HG03469 (cell line): Measurements from ENCODE around the gene RORB.

Experiments
- ATAC-seq: cut with Tn5 transposase; IDR thresholded peaks from one replicate; pipeline ENCODE4 v1.9.1; 2021; ENCODE audit warnings: mild to moderate bottlenecking, moderate library complexity, moderate number of reproducible peaks; ENCODE audit not compliant: unreplicated experiment

Gene RORB

GRCh38 chr9:74496819-74497747 is at the start of gene RORB:
TSS of gene RORB (plus strand) at chr9:74497335. CDS start at chr9:74497977, 642 bp downstream.
- ATAC-seq: peak; percentile 91

DNA sequence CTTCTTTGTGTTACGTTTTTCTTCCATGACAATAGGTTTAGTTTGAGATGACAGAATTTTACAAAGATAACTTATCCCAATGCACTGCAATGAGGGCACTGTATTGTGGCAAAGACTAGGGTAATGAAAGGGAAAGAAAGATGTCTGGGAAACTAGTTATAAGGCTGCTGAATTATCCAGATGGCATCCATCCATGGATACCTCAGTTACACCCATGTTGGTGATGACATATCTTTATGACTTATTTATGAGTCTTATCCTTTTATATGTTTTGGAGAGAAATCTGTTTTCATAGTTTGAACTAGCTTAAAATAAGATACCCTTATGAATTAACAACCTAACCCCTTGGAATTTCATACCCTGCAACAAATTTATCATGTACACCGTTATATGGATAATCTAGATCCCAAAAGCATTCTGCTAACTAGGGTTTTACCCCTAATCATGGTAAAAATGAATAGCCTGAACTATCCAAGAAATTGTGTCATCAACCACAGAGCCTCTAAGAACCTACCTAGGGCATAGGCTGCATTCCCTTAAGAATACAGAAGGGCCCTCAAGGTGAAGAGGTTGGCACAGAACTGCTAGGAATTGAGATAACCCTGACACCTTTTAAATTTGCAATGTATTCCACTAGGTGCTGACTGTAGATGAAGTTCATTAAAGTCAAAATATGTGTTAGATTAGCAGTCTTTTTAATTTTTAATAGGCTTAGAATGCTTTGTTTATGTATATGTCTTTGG is 49.5 kb upstream of the RORB start:
- ATAC-seq: no peak

- ATAC-seq: no peak
Measured at GRCh38 chr9:74449060-74449459, 48.1 kb upstream of the RORB start.

DNA sequence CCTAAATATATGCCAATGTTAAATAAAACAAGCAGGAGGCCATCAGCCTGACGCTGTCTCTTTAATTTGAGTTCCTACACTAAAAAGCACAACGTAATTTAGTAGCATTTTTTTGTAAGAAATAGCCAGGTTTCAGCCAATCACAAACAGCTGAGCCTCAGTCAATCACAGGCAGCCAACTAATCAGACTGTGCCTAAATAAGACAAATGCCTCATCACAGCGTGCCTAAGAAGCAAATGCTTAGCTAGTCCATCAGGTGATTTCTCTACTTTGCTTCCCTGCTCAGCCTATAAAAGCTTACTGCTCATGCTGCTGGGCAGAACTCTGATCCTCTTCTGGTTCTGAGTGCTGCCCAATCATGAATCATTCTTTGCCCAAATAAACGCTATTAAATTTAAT is 38.3 kb upstream of the RORB start:
- ATAC-seq: no peak

DNA sequence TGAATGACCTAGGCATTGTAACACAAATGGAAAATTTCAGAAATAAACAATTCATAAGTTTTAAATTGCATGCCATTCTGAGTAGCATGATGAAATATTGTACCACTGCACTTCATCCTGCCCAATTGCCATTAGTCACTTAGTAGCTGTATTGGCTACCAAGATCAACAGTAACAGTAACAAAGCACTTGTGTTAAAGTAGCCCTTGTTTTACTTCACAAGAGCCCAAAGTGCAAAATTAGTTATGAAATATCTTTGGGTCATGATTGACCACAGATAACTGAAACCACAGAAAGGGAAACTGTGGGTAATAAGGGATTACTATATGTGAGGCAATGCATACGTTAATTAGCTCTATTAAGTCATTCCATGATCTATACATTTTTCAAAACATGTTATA is 33.3 kb upstream of the RORB start:
- no peak for ATAC-seq

GRCh38 chr9:74478606-74479005 is 18.5 kb upstream of the RORB start:
- ATAC-seq: no peak

DNA sequence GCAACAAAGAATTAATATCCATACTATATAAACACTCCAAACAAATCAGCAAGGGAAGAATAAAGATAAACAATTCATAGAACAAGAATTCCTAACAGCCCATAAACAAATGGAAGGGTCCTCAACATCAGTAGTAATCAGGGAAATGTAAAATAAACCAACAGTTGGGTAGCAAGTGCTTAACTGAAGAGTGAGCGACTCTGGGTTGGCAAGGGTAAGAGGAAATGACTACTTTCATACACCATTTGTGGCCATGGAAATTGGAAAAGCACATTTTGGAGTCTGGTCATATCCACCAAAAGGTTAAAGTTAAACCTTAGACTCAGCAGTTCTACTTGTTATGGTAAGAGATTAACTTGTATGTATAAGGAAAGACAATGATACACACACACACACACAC is 17.4 kb upstream of the RORB start:
- ATAC-seq: no peak

DNA sequence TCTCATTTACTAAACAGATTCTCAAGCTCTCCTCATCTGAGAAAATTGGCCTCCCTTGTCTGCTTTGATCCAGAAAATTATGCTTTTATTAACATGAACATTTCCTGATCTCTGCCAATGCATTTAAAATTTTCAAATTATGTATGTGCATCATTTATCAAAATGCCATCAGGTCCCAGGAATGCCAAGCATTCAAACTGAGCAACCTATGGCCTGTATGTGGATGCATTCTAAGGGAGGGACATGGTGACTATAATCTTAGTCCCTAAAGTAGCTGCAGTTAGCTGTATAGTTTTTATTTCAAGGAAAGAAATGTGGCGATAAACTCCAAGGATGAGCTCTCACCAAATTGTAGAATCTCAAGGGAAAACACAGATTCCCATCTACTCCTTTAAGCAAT is 9.7 kb upstream of the RORB start:
- no peak for ATAC-seq

DNA sequence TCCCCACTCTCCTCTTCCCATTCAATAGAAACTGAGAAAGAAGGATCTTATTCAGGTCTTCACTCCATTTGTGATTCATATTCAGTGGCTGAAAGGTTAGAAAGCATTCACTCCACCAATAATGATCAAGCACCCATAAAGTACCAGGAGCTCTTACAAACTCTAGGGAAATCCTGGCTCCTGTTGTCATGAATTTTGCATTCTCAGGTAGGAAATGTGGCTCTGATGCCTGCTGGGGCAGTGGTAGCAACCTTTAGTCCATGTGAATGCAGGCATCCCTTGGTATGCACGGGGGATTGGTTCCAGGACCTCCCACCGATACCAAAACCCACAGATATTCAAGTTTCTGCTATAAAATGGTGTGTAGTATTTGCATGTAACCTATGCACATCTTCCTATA is 3.6 kb upstream of the RORB start:
- ATAC-seq: no peak

DNA sequence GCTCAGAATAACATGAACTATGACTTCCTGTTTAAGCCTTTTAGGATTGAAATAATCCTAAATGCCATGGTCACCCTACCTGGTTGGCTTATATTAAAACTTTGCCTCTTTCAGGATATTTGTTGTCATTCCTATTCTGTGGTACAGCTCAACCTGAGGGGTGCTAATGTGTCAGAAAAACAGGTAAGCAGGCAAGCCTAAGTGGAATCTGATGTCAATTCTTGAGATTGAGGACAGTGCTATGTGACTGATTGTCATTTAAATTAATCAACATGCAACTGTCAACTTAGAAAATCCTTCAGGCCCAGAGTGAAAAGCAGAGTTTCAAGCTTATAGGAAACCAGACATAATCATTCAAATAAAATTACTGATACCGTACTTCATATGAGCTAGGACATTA is 2.6 kb upstream of the RORB start:
- no peak for ATAC-seq

DNA sequence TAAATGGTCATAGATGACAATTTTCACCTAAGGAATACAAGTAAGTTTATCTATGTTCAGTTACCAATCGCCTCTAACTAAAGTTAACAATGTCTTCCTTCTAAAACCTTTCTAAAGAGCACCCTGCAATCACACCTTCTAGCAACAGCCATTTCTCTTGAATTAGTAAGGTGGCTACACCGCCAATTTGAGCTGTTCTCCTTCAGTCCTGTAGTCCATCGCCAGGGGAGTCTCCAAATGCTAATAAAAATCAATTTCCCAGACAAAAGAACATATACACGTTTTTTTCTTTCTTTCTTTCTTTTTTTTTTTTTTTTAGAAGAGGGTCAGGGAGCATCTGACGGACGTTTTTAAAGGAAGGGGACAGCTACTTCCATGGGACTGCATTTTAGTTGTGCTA is 729 bp upstream of the RORB start:
- ATAC-seq: no peak

GRCh38 chr9:74497748-74498620 is 849 bp downstream of the RORB start:
- no peak for ATAC-seq

- no peak for ATAC-seq
Measured at GRCh38 chr9:74498621-74499095, 1.5 kb downstream of the RORB start.

DNA sequence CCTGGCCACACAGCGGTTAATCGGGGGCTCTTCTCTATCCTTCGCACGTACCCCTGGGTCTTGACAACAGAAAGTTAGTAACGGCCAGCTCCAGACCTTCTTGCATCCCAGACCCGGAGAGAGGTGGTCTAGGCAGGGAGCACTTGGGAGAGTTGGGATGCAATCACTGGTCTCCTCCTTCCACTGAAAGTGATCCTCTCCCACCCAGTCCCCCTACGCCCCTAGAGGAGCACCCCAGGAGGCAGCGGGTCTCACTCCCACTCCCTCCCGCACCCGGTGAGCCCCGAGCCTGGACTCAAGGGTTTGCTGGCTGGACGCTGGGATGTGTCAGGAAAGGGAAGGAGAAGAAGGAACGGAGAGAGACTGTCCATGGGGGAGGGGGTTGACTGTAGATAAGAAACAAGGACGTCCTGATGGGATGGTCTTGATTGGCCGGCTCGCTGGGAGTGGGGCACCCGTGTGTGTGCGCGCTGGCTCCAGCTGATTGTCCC is 2.0 kb downstream of the RORB start:
- no peak for ATAC-seq

- ATAC-seq: no peak
Measured at GRCh38 chr9:74499770-74500583, 2.8 kb downstream of the RORB start.

DNA sequence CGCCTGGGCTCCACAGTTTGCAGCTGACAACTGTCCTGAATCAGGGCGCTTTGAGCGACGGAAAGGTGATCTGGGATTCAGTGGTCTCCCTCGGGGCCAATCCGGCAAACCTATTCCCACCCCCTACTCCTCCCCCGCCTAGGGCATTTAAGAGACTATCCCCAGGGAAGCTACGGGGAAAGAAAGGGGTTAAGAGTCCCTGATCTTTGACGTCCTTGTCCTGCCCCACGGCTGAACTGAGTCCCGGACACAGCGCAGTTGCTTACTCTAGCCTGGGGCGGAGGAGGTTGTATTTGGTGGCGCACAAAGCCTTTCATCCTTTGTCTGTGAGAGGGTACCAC is 3.4 kb downstream of the RORB start:
- ATAC-seq: no peak

DNA sequence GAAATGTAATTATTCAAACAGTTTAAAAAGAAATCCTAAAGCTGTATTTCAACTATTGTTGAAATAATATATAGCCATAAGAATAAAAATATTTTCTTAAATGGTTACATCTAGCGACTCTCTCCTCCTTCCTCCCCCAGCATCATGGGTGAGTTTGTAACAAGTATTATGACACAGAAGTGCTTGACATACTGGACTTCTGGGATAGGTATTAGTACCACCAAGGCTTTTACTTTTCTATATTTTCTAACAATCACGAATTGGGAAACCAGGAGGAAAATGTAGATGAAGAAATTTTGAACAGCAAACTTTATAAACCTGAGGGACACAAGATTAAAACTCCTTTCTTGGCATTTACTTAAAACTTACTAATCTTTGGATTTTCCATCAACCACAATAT is 4.4 kb downstream of the RORB start:
- no peak for ATAC-seq

DNA sequence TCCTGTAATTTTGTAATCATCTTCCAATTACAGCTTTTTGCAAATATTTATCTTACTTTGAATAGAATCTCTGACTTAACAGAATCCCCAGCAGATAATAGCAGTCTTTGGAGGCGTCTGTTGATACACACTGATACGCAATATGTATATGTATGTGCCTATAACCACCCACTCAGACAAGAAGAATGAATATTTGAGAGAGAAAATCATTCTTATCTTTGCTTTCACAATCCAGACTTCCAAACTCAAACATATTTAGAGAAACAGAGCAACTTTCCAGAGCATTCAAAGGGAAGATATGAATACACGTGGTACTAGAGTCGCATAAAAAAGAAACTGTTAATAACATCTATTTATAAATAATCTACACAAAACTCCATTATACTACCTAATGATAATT is 6.1 kb downstream of the RORB start:
- ATAC-seq: no peak

- no peak for ATAC-seq
Measured at GRCh38 chr9:74503666-74504065, 6.5 kb downstream of the RORB start.

DNA sequence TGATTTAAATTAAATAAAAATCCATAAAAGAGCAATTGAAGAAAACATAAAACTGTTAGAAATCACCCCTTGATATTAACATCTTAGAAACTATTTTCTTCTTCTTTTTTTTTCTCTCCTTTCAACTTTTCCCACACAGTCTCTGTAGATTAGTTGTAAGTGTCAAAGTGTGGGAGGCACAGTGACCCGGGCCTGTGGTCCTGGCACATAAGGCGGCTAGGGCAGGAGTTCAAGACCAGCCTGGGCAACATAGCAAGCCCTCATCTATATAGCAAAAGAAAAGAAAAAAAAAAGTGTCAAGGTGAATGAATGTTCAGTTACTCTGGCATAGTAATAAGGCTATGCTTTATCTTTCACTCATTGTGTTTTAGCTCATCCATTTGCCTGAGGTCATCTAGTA is 14.2 kb downstream of the RORB start:
- no peak for ATAC-seq
